Hepatocyte (in vitro differentiated cells): ENCODE results near the gene SOX13. TPM values are rescaled to one million over a fixed set of nuclear protein-coding genes. Genes with fewer than 3 reads are reported as not detected.

ENCODE experiments used
- DNase-seq: peaks from one replicate; pipeline ENCODE4 v3.0.0-alpha.2; 2016; ENCODE audit warnings: low spot score
- H2AFZ ChIP-seq: fragments of 200-600 bp; sonication (generic); 2 replicates; pipeline ENCODE4 v1.6.0; 2016; ENCODE audit warnings: antibody characterized with exemption, mild to moderate bottlenecking
- H3K27ac ChIP-seq: fragments of 200-600 bp; sonication (generic); 2 replicates; pipeline ENCODE4 v1.5.1; 2016; ENCODE audit warnings: mild to moderate bottlenecking
- H3K27me3 ChIP-seq: fragments of 200-600 bp; sonication (generic); 2 replicates; pipeline ENCODE4 v1.6.1; 2016
- H3K36me3 ChIP-seq: fragments of 200-600 bp; sonication (generic); replicated peaks from 2 replicates; pipeline ENCODE4 v1.5.1; 2016; ENCODE audit warnings: low read depth; ENCODE audit not compliant: insufficient read depth
- H3K4me1 ChIP-seq: fragments of 200-600 bp; sonication (generic); 2 replicates; pipeline ENCODE4 v1.5.1; 2016; ENCODE audit warnings: mild to moderate bottlenecking, moderate library complexity; ENCODE audit not compliant: insufficient read depth
- H3K4me2 ChIP-seq: fragments of 200-600 bp; sonication (generic); 2 replicates; pipeline ENCODE4 v1.6.0; 2016
- H3K4me3 ChIP-seq: fragments of 200-600 bp; sonication (generic); 2 replicates; pipeline ENCODE4 v1.5.1; 2016; ENCODE audit warnings: mild to moderate bottlenecking
- H3K79me2 ChIP-seq: fragments of 200-600 bp; sonication (generic); 2 replicates; pipeline ENCODE4 v1.6.0; 2017; ENCODE audit warnings: mild to moderate bottlenecking
- H3K9me2 ChIP-seq: fragments of 200-600 bp; sonication (generic); replicated peaks from 2 replicates; pipeline ENCODE4 v1.6.0; 2017; ENCODE audit warnings: mild to moderate bottlenecking; ENCODE audit not compliant: insufficient read depth
- H3K9me3 ChIP-seq: fragments of 200-600 bp; sonication (generic); 2 replicates; pipeline ENCODE4 v1.5.1; 2016; ENCODE audit warnings: low read depth, mild to moderate bottlenecking
- H4K20me1 ChIP-seq: fragments of 200-600 bp; sonication (generic); 2 replicates; pipeline ENCODE4 v1.6.0; 2016; ENCODE audit warnings: mild to moderate bottlenecking; ENCODE audit not compliant: insufficient read depth, poor library complexity, severe bottlenecking
- EZH2 ChIP-seq: fragments of 200-600 bp; sonication (generic); IDR thresholded peaks from 2 replicates; pipeline ENCODE4 v1.6.1; 2016; ENCODE audit warnings: antibody characterized with exemption, mild to moderate bottlenecking, borderline replicate concordance
- EZH2phosphoT487 ChIP-seq: fragments of 200-600 bp; sonication (generic); IDR thresholded peaks from one replicate; pipeline ENCODE4 v1.6.1; 2018; ENCODE audit warnings: antibody characterized with exemption, mild to moderate bottlenecking, low read depth, moderate library complexity; ENCODE audit not compliant: unreplicated experiment, severe bottlenecking
- WGBS: methylation state at CpG from one replicate; pipeline ENCODE4 v1.1.6; 2016; ENCODE audit warnings: low lambda C conversion rate; ENCODE audit errors: missing lambda C conversion rate; 5-methylcytosine and 5-hydroxymethylcytosine counted together
- polyA plus RNA-seq: library from polyadenylated mRNA; unstranded; fragments of >200 nt; fragmentation: Nextera tagmentation; extraction: Ambion mirVana; gene quantifications from 2 replicates; pipeline ENCODE4 v1.2.1, GENCODE V29; 2016
- total RNA-seq: library from RNA; depleted of rRNA; stranded (reverse); fragments of >200 nt; gene quantifications from 2 replicates; pipeline ENCODE4 v1.2.3, GENCODE V29; 2014
- TF ChIP-seq, protein P1 (sequence below): fragments of 200-600 bp; sonication (generic); IDR thresholded peaks from 2 replicates; pipeline ENCODE4 v1.5.1; 2016; ENCODE audit warnings: antibody characterized with exemption, mild to moderate bottlenecking; ENCODE audit not compliant: poor library complexity

The SOX13 gene
- total and polyA plus RNA-seq, 2 experiments from 2014 or later = 11.9 to 22.3 TPM

DNA sequence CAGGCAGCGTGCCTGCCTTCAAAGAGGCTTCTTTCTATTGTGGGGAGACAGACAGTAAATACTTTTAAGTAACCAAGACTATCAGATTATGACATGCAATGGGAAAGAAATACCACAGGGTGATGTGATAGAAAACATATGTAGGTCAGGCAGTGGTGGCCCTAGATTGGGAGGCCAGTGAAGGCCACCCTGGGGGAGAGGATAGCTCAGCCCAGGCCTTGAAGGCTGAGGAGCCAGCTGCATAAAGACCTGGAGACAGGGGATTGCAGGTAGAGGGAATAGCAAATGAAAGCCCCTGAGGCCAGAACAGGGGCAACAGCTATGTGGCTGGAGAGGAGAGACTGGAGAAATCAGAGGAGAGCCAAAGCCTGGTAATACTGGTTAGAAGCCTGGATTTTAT lies 4.0 kb downstream of the SOX13 start:
- no peaks in the 10 kb centered on the region for H4K20me1 ChIP-seq
- H3K79me2 ChIP-seq = peaks cover 77% of the 10 kb centered on the region
- H3K4me2 ChIP-seq = peak overlapping the region; percentile 93
- WGBS = 86% methylated on average over 1 of the region's 1 CpG
- H2AFZ ChIP-seq = no peak overlapping the region
- peak overlapping the region; percentile 89 for H3K27ac ChIP-seq
- H3K9me3 ChIP-seq = no peaks in the 10 kb centered on the region
- H3K4me3 ChIP-seq = no peak overlapping the region
- H3K4me1 ChIP-seq = peaks cover 49% of the 10 kb centered on the region
- no peaks in the 10 kb centered on the region for H3K9me2 ChIP-seq
- no peak for TF ChIP-seq EZH2phosphoT487
- TF ChIP-seq EZH2 = no peak
- TF ChIP-seq, protein P1, sequence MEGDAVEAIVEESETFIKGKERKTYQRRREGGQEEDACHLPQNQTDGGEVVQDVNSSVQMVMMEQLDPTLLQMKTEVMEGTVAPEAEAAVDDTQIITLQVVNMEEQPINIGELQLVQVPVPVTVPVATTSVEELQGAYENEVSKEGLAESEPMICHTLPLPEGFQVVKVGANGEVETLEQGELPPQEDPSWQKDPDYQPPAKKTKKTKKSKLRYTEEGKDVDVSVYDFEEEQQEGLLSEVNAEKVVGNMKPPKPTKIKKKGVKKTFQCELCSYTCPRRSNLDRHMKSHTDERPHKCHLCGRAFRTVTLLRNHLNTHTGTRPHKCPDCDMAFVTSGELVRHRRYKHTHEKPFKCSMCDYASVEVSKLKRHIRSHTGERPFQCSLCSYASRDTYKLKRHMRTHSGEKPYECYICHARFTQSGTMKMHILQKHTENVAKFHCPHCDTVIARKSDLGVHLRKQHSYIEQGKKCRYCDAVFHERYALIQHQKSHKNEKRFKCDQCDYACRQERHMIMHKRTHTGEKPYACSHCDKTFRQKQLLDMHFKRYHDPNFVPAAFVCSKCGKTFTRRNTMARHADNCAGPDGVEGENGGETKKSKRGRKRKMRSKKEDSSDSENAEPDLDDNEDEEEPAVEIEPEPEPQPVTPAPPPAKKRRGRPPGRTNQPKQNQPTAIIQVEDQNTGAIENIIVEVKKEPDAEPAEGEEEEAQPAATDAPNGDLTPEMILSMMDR = no peak
- DNase-seq = no peak
- H3K27me3 ChIP-seq = no peaks in the 10 kb centered on the region
- no peaks in the 10 kb centered on the region for H3K36me3 ChIP-seq

DNA sequence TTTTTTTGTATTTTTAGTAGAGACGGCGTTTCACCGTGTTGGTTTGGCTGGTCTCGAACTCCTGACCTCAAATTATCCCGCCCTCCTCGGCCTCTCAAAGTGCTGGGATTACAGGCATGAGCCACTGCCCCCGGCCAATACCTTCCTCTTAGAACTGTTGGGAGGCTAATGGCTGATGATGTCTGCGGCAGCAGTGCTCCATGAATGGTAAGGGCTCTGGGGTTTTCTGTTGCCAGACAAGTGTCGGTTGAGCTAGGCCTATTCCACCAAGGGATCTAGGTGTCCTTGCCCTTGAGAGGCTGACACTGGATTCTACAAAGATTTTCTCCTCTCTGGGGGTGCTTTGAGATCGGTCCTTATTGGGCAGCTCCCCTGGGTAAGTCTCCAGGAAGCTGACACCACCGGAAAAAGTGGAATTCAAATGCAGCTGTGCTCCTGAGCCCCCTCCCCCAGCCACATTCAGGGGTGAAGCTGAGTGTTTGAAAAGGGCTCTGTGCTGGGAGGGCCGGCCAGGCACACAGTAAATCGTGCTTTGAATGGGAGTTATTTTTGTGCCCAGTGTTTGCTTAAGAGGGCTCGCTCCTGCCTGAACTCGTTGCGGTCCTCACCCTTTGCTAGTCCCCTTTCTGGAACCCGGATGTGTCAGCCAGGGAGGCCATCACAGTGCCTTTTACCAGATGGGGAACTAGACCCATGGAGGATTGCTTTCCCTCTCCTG lies 5.2 kb downstream of the SOX13 start:
- H3K9me2 ChIP-seq = no peaks in the 10 kb centered on the region
- H3K79me2 ChIP-seq = peaks cover 90% of the 10 kb centered on the region
- H4K20me1 ChIP-seq = no peaks in the 10 kb centered on the region
- 36% methylated on average over 17 of the region's 17 CpGs for WGBS
- peak overlapping the region; percentile 89 for H3K27ac ChIP-seq
- H3K4me1 ChIP-seq = peaks cover 59% of the 10 kb centered on the region
- no peak overlapping the region for H3K4me3 ChIP-seq
- H3K27me3 ChIP-seq = no peaks in the 10 kb centered on the region
- peak; percentile 47 for DNase-seq
- peak overlapping the region; percentile 66 for H3K4me2 ChIP-seq
- no peaks in the 10 kb centered on the region for H3K36me3 ChIP-seq
- TF ChIP-seq, protein P1 = no peak
- no peak for TF ChIP-seq EZH2phosphoT487
- no peak for TF ChIP-seq EZH2
- H3K9me3 ChIP-seq = no peaks in the 10 kb centered on the region
- H2AFZ ChIP-seq = peak overlapping the region; percentile 32

DNA sequence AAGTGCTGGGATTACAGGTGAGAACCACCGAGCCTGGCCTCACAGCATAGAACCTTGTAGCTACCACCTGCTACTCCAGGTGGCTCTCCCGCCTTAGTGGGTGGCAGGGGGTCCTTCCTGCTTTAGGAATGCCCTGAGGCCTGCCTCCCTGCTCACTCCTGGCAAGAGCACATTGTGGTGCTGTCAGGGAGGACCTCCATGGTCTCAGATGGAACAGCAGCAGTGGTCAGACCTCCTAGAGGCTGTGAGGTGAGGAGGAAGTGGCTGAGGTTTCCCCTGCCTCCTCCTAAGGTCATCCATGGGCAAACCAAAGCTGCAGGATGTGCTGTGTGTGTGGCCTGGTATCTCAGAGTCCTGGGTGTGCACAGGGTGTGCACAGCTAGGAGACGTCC lies 6.7 kb downstream of the SOX13 start:
- Histone ChIP-seq H3K9me2 (no peaks in the 10 kb centered on the region), H4K20me1 (no peaks in the 10 kb centered on the region), H3K27me3 (no peaks in the 10 kb centered on the region), H3K9me3 (no peaks in the 10 kb centered on the region), H3K4me2 (peak overlapping the region; percentile 72), H3K36me3 (no peaks in the 10 kb centered on the region), H3K27ac (peak overlapping the region; percentile 89), H3K4me1 (peaks cover 74% of the 10 kb centered on the region), H2AFZ (no peak overlapping the region), H3K4me3 (no peak overlapping the region), H3K79me2 (peaks cover 92% of the 10 kb centered on the region)
- DNase-seq = no peak
- TF ChIP-seq EZH2 (no peak), EZH2phosphoT487 (no peak)
- TF ChIP-seq, protein P1 = no peak
- 85% methylated on average over 3 of the region's 3 CpGs for WGBS
